Panc1 (cell line): ENCODE measurements around the gene MDH2. TPM values are rescaled to one million over a fixed set of nuclear protein-coding genes. Genes with fewer than 3 reads are reported as not detected.
A peak's percentile ranks its signal among the peaks of the same experiment; 100 is the strongest.

Experiments
- ATAC-seq: fragments of 200-7000 bp; cut with Tn5 transposase; 2 replicates; pipeline ENCODE4 v1.9.1; 2020; ENCODE audit warnings: mild to moderate bottlenecking, moderate library complexity
- BruUV-seq: library from RNA; stranded (reverse); fragments of 400-500 nt; replicated peaks from 2 replicates; lab custom pipeline; 2021; lab: Mats Ljungman, UMichigan
- CTCF ChIA-PET: fragments of 300-600 bp; sonication (Branson Sonifier 250); formaldehyde crosslinking; loops from one replicate; lab custom pipeline; 2022; ENCODE audit warnings: antibody characterized with exemption; lab: Charles Lee
- POLR2A ChIA-PET: fragments of 300-600 bp; sonication (Branson Sonifier 250); formaldehyde crosslinking; loops from one replicate; lab custom pipeline; 2022; ENCODE audit warnings: antibody characterized with exemption; lab: Charles Lee
- DNase-seq: peaks from one replicate; pipeline ENCODE4 v3.0.0-alpha.2; 2010; ENCODE audit warnings: low read depth, low spot score
- H3K27ac ChIP-seq: 2 replicates; pipeline ENCODE4 v1.5.1; 2011; ENCODE audit warnings: mild to moderate bottlenecking, low read length, inconsistent platforms
- H3K27me3 ChIP-seq: fragments of 200-500 bp; sonication (Bioruptor generic); 2 replicates; pipeline ENCODE4 v1.6.0; 2014; ENCODE audit warnings: low read length, inconsistent platforms; ENCODE audit not compliant: control insufficient read depth, insufficient read depth
- H3K36me3 ChIP-seq: fragments of 200-500 bp; sonication (Bioruptor generic); 2 replicates; pipeline ENCODE4 v1.5.1; 2014; ENCODE audit warnings: inconsistent platforms, mild to moderate bottlenecking, low read length, moderate library complexity; ENCODE audit not compliant: control insufficient read depth, insufficient read depth
- H3K4me1 ChIP-seq: 2 replicates; pipeline ENCODE4 v1.5.1; 2011; ENCODE audit warnings: inconsistent platforms, mild to moderate bottlenecking, low read length, moderate library complexity; ENCODE audit not compliant: control insufficient read depth, insufficient read depth
- H3K4me3 ChIP-seq, 2 experiments: 2 replicates each; pipeline ENCODE4 v1.5.1; 2011 to 2012; ENCODE audit warnings: low read depth in 2 of 2, low read length in 2 of 2, mild to moderate bottlenecking in 2 of 2, inconsistent platforms in 1 of 2, moderate library complexity in 1 of 2
- H3K9me3 ChIP-seq: fragments of 200-500 bp; sonication (Bioruptor generic); 2 replicates; pipeline ENCODE4 v1.5.1; 2014; ENCODE audit warnings: low read depth, mild to moderate bottlenecking, inconsistent platforms, low read length, moderate library complexity; ENCODE audit not compliant: control insufficient read depth, insufficient read depth
- POLR2AphosphoS5 ChIP-seq: IDR thresholded peaks from 2 replicates; pipeline ENCODE4 v1.6.1; 2012; ENCODE audit warnings: mild to moderate bottlenecking, low read depth, low read length, moderate library complexity
- SIN3A ChIP-seq: IDR thresholded peaks from 2 replicates; pipeline ENCODE4 v1.6.1; 2012; ENCODE audit warnings: low read depth, mild to moderate bottlenecking, low read length, moderate library complexity, borderline replicate concordance; ENCODE audit not compliant: insufficient read depth
- TCF7L2 ChIP-seq: IDR thresholded peaks from 2 replicates; pipeline ENCODE4 v1.6.1; 2011; ENCODE audit warnings: mild to moderate bottlenecking, low read depth, low read length, inconsistent platforms
- in situ Hi-C: cut with HindIII; loops from 2 replicates; pipeline ENCODE4 v1.10.0; 2016; ENCODE audit warnings: low sequenced_read_pairs, low pct_unique_long_range_greater_than_20kb
- intact Hi-C: fragments of 100-400 bp; cut with micrococcal nuclease; formaldehyde crosslinking; loops from one replicate; pipeline ENCODE4 v1.10.0; 2022; ENCODE audit not compliant: unreplicated experiment
- total RNA-seq: library from RNA; stranded (reverse); gene quantifications from one replicate; pipeline ENCODE4 v1.2.1, GENCODE V29; 2021; ENCODE audit not compliant: unreplicated experiment
- TF ChIP-seq, protein P1 (sequence below): fragments of 450-650 bp; IDR thresholded peaks from 2 replicates; pipeline ENCODE4 v1.5.1; 2017; ENCODE audit warnings: mild to moderate bottlenecking
- TF ChIP-seq, protein P2 (sequence below), 2 experiments: IDR thresholded peaks; 2 replicates each; pipeline ENCODE4 v1.6.1; 2011 to 2012; ENCODE audit warnings: low read depth in 2 of 2, control low read depth in 1 of 2, low read length in 1 of 2, mild to moderate bottlenecking in 1 of 2, moderate library complexity in 1 of 2; ENCODE audit not compliant: insufficient read depth in 1 of 2

Gene MDH2
- total RNA-seq, 1 experiment from 2014 or later, result 365 TPM

DNA sequence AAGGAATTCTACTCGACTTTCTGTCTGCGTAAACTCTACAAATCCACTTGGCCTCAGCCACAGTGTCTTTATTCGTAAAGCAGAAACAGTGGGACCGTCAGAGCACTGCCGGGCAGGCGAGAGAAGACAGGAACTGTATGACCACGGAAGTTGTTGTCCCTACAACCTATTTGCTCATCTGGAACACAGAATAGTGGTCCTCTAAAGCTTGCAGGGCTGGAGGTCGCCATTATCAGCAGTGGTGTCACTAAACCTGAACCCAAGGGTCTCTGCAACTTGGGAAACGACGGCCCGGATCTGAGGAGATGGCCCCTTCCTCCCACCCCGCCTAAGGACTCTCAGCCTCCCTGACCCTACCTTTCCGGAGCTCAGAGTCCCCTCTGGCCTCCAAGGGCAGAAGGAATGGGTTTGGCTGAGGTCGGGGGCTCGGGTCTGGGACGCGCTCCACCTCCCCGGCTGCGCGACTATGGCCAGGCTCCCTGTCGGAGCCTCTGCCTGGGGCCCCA lies 548 bp upstream of the MDH2 start:
- intact Hi-C loops, result no loop called here

DNA sequence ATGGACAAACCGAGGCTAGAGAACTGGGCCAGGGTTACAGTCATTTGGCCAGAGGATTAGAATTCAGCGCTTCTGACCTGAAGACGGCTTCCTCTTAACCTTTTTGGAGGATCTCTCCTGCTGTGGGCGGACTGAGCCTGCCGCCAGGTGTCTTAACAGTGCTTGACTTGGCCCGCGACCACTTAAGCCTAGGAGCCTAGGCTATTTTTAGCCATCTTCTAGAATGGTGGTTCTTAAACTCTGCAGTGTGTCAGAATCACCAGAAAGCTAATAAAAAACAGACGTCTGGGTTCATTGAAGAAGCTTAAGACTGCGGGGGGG lies 722 bp downstream of the MDH2 start:
- H3K4me3 ChIP-seq, result peak overlapping the region; percentile 98 to 99
- CTCF ChIA-PET, result no interaction called here
- TF ChIP-seq, protein P1, sequence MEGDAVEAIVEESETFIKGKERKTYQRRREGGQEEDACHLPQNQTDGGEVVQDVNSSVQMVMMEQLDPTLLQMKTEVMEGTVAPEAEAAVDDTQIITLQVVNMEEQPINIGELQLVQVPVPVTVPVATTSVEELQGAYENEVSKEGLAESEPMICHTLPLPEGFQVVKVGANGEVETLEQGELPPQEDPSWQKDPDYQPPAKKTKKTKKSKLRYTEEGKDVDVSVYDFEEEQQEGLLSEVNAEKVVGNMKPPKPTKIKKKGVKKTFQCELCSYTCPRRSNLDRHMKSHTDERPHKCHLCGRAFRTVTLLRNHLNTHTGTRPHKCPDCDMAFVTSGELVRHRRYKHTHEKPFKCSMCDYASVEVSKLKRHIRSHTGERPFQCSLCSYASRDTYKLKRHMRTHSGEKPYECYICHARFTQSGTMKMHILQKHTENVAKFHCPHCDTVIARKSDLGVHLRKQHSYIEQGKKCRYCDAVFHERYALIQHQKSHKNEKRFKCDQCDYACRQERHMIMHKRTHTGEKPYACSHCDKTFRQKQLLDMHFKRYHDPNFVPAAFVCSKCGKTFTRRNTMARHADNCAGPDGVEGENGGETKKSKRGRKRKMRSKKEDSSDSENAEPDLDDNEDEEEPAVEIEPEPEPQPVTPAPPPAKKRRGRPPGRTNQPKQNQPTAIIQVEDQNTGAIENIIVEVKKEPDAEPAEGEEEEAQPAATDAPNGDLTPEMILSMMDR, result no peak
- TF ChIP-seq TCF7L2, result no peak
- TF ChIP-seq SIN3A, result no peak
- no TSS peak for BruUV-seq
- 0 out of 2 replicates have a peak, but pooled peaks have one; percentile 2 for ATAC-seq
- DNase-seq, result no peak
- H3K27me3 ChIP-seq, result no peaks in the 10 kb centered on the region
- no peaks in the 10 kb centered on the region; the same call in 1 of the 2 replicates for H3K36me3 ChIP-seq
- in situ Hi-C loops, result no loop called here
- peak overlapping the region; percentile 94 for H3K27ac ChIP-seq
- peaks cover 12% of the 10 kb centered on the region for H3K4me1 ChIP-seq
- POLR2A ChIA-PET, result interaction anchor here (0.6 kb wide), 1 partner anchor 74 kb away, joined by 3 read pairs; no protein-coding TSS in a partner anchor
- H3K9me3 ChIP-seq, result no peaks in the 10 kb centered on the region
- intact Hi-C loops, result no loop called here

More for the DNA sequence above, 548 bp upstream of the MDH2 start:
- Histone ChIP-seq H3K4me1 (peaks cover 10% of the 10 kb centered on the region), H3K9me3 (no peaks in the 10 kb centered on the region), H3K4me3 (peak overlapping the region; percentile 98 to 99), H3K36me3 (no peaks in the 10 kb centered on the region; the same call in 1 of the 2 replicates), H3K27ac (peak overlapping the region; percentile 94), H3K27me3 (no peaks in the 10 kb centered on the region)
- ChIA-PET POLR2A (interaction anchor here (0.6 to 0.9 kb wide), 3 partner anchors 10 to 98 kb away, joined by 3 read pairs; no protein-coding TSS in a partner anchor), CTCF (no interaction called here)
- DNase-seq (no peak), ATAC-seq (no peak)
- no peak for TF ChIP-seq SIN3A
- TF ChIP-seq, protein P2, sequence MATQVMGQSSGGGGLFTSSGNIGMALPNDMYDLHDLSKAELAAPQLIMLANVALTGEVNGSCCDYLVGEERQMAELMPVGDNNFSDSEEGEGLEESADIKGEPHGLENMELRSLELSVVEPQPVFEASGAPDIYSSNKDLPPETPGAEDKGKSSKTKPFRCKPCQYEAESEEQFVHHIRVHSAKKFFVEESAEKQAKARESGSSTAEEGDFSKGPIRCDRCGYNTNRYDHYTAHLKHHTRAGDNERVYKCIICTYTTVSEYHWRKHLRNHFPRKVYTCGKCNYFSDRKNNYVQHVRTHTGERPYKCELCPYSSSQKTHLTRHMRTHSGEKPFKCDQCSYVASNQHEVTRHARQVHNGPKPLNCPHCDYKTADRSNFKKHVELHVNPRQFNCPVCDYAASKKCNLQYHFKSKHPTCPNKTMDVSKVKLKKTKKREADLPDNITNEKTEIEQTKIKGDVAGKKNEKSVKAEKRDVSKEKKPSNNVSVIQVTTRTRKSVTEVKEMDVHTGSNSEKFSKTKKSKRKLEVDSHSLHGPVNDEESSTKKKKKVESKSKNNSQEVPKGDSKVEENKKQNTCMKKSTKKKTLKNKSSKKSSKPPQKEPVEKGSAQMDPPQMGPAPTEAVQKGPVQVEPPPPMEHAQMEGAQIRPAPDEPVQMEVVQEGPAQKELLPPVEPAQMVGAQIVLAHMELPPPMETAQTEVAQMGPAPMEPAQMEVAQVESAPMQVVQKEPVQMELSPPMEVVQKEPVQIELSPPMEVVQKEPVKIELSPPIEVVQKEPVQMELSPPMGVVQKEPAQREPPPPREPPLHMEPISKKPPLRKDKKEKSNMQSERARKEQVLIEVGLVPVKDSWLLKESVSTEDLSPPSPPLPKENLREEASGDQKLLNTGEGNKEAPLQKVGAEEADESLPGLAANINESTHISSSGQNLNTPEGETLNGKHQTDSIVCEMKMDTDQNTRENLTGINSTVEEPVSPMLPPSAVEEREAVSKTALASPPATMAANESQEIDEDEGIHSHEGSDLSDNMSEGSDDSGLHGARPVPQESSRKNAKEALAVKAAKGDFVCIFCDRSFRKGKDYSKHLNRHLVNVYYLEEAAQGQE (IDR thresholded peaks at IDR 0.05; ENCODE audit: insufficient read depth in 1 of 2, low read depth in 2 of 2, low read length in 1 of 2), result no peak
- TF ChIP-seq POLR2AphosphoS5, result no peak
- TF ChIP-seq TCF7L2, result no peak
- TF ChIP-seq, protein P1, result no peak
- in situ Hi-C loops, result no loop called here
- TSS peak; percentile 92 for BruUV-seq
